OCI-M2 (cell line): ENCODE data around the gene CMYA5.

Experiments
- DNase-seq: peaks from one replicate; lab custom pipeline; 2025; ENCODE audit not compliant: unreplicated experiment; lab: John Stamatoyannopoulos, UW

The CMYA5 gene

DNA sequence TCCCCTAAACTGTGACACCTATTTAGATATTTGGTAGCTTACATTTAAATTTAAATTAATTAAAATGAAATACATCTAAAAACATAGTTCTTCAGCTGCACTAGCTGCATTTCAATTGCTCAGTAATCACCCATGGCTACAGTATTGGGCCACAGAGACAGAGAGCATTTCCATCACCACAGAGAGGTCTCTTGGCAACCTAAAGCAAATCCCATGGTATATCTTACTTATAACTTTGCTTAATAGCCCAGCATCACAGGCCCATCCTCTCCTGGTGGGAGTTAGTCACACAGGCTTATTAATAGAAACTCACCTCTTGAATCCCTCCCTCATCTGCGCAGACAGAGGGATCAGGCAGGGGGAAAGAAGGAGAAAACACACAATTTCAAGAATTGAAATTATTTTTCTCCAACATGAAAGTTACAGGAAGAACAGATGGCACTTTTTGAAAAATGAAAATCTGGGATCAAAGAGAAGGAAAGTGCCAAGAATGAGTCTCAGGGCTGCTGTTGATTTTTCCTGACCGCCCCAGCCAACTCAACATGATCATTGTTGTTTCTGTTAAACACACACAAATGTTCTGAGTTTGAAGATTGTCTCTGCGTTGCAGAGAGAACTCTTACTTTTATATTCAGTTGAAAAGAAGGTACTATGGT, 144.6 kb downstream of the CMYA5 start:
- DNase-seq = no peak

GRCh38 chr5:79834754-79835714, 145.4 kb downstream of the CMYA5 start:
- DNase-seq = no peak

DNA sequence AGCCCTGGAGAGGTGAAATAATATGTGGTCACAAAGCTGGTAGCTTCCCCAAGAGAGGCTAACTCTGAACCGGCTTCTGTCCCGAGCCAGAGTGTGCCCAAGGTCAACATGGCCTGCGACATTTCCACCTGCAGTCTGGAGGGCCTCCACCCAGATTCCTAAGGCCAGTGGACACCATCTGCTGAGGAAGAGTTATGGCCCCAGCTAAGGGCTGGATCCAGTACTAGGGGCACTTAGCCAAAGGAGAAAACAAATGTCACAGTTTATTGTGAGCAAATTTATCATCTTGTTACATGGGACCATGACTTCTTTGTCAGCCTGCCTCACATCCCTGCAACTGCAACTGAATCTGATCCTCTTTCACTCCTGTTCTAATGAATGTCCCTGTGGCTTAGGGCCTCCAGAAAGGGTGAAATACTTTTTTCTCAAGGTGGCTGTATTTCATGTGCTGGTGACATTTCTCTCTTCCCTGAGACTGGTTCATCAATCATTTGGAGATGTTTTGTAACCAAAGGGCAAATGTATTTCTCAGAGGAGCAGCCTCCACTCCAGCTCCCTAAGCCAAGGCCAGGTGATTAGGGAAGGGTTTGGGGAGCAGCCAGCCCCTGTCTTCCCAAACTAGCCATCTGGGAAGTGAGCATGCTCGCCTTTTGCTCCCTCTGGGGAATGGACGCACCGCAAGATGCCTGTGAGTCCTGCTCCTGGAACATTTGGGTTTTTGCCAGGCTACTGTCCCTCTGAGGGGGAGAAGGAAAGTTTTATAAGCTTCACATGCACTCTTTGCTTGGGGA, 148.3 kb downstream of the CMYA5 start:
- DNase-seq = no peak

GRCh38 chr5:79840084-79840990, 150.7 kb downstream of the CMYA5 start:
- DNase-seq = no peak

DNA sequence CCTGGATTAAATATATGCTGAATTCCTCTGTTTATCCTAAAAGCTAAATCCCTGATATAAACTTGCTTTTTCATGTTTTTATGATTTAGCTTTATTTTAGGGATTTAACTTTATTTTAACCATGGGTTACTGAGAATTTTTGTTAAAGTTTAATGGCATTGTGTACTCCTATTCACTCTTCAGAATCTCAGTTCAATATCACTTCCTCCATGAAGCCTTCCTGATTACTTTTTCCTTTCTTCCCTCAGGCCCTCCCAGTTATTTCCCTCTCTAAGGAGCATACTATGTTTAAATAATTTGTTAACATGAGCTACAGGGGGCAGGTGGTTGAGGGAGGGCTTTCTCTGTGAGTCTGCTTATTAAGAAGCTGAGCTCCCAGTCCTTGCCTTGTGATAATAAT, 151.5 kb downstream of the CMYA5 start:
- DNase-seq = no peak

DNA sequence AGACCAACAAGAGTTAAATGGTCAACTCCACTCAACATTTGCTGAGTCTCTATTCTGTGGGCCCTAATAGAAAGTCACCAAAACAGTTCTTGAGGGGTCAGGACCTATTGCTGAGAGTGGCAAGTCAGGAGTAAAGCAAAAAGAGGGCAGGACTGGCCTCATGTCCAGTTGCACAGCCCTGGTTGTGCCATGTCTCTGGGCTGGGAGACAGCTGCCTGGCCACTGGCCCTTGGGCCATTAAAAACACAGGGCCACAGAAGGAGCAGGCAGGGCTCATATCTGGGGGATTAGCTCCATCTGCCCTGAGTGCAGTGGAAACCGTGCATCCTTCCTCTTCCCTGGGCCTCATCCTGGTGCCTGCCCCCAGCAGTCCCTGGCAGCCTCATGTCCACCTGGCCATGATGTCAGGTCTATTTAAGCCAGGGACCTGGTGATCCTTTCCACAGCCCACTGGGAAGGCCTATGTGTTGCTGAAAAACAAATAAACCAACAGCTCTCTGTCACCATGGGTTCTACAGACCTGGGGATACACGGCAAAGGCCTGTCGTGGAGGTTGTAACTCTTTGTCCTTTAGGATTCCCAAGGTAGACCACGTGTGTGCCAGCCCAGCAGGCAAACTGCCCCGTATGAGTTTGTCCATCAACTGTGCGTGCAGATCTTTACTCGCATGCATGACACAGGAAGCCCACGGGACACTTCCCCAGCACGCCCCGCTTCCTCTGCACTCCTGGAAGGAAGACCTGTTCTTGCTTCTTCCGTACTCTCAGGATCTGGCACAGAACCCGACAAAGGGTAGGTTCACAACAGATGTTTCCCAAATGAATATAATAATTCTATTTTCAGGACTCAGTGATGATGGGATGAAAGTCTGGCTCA, 152.6 kb downstream of the CMYA5 start:
- DNase-seq = no peak

- DNase-seq = no peak
These were observed 153.4 kb downstream of the CMYA5 start for GRCh38 chr5:79842991-79843390.

- DNase-seq = no peak
These were observed 154.1 kb downstream of the CMYA5 start for GRCh38 chr5:79843450-79844388.

GRCh38 chr5:79844571-79844970, 154.9 kb downstream of the CMYA5 start:
- DNase-seq = no peak

GRCh38 chr5:79845448-79846197, 156.0 kb downstream of the CMYA5 start:
- DNase-seq = no peak

DNA sequence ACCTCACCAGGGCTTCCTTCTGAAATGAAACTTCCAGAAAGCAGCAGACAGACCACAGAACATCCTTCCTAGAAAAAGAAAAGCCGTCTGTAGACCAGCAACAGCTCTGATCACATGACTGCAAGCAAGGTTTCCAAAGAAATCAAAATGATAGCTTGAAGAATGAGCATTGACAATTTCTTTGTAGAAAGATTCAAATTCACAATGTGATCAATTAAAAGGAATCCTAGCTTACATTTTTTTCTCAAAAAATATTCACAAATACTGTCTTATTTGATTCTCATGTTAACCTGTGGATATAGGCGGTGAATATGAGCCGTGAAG, 156.5 kb downstream of the CMYA5 start:
- no peak for DNase-seq

- no peak for DNase-seq
These were observed 157.9 kb downstream of the CMYA5 start for GRCh38 chr5:79847561-79847960.

- DNase-seq = no peak
These were observed 159.4 kb downstream of the CMYA5 start for GRCh38 chr5:79849061-79849460.
